HepG2 (cell line): ENCODE measurements around the gene CAMTA1. TPM values are rescaled to one million over a fixed set of nuclear protein-coding genes. Genes with fewer than 3 reads are reported as not detected.

Experiments used
- KLF13 ChIP-seq: sonication (generic); formaldehyde crosslinking; IDR thresholded peaks from 2 replicates; pipeline ENCODE4 v1.4.0; 2020; ENCODE audit warnings: mild to moderate bottlenecking, missing genetic modification reagents
- POLR2A ChIP-seq, 2 experiments: IDR thresholded peaks; 2 replicates each; pipeline ENCODE4 v1.6.1; 2011; ENCODE audit warnings: low read depth in 2 of 2, low read length in 2 of 2, mild to moderate bottlenecking in 1 of 2, moderate library complexity in 1 of 2; ENCODE audit not compliant: insufficient read depth in 1 of 2
- TBX2 ChIP-seq: sonication (generic); formaldehyde crosslinking; IDR thresholded peaks from 2 replicates; pipeline ENCODE4 v1.5.0; 2020; ENCODE audit warnings: missing genetic modification reagents, mild to moderate bottlenecking, borderline replicate concordance
- ZFAT ChIP-seq: sonication (generic); formaldehyde crosslinking; conservative IDR thresholded peaks from 2 replicates; pipeline ENCODE4 v1.8.1; 2023; ENCODE audit warnings: missing genetic modification reagents, inconsistent platforms
- ZNF329 ChIP-seq: sonication (generic); formaldehyde crosslinking; IDR thresholded peaks from 2 replicates; pipeline ENCODE4 v1.9.0; 2021; ENCODE audit warnings: low read depth, mild to moderate bottlenecking, missing genetic modification reagents
- ZNF44 ChIP-seq: sonication (generic); formaldehyde crosslinking; IDR thresholded peaks from 2 replicates; pipeline ENCODE4 v1.5.1; 2020; ENCODE audit warnings: mild to moderate bottlenecking, missing genetic modification reagents
- polyA plus RNA-seq, 8 experiments: library from polyadenylated mRNA; depleted of rRNA in 3 of 8; stranded (reverse) in 7 of 8; unstranded in 1 of 8; fragments of >200 nt; fragmentation: Illumina TruSeq in 4 of 8; extraction: Trizol in 4 of 8; gene quantifications; 2 replicates each; pipeline versions ENCODE4 v1.2.1 to v1.2.3, GENCODE V29; 2011 to 2016; ENCODE audit warnings: low read depth in 4 of 8, missing spikeins in 1 of 8, mixed read lengths in 1 of 8; ENCODE audit not compliant: insufficient read depth in 1 of 8
- total RNA-seq, 5 experiments: library from RNA; depleted of rRNA; stranded (reverse); fragments of >200 nt; fragmentation: Illumina TruSeq; extraction: Trizol; gene quantifications; 2 replicates each; pipeline ENCODE4 v1.2.3, GENCODE V29; 2016; ENCODE audit warnings: low read depth in 1 of 5
- TF ChIP-seq, protein P1 (sequence below): sonication (generic); formaldehyde crosslinking; IDR thresholded peaks from one replicate; pipeline ENCODE4 v1.5.1; 2020; ENCODE audit warnings: mild to moderate bottlenecking, missing genetic modification reagents; ENCODE audit errors: not compliant biosample characterization
- TF ChIP-seq, protein P2 (sequence below): sonication (generic); IDR thresholded peaks from 2 replicates; pipeline ENCODE4 v1.6.1; 2016; ENCODE audit warnings: low read depth, borderline replicate concordance
- TF ChIP-seq, protein P3 (sequence below): sonication (generic); formaldehyde crosslinking; IDR thresholded peaks from 2 replicates; pipeline ENCODE4 v1.5.0; 2020; ENCODE audit warnings: mild to moderate bottlenecking, missing genetic modification reagents, borderline replicate concordance
- TF ChIP-seq, protein P4 (sequence below): sonication (generic); formaldehyde crosslinking; IDR thresholded peaks from 2 replicates; pipeline ENCODE4 v1.8.0; 2022; ENCODE audit warnings: mild to moderate bottlenecking, missing genetic modification reagents; ENCODE audit not compliant: insufficient replicate concordance
- TF ChIP-seq, protein P5 (sequence below): sonication (generic); formaldehyde crosslinking; IDR thresholded peaks from 2 replicates; pipeline ENCODE4 v1.4.0; 2020; ENCODE audit warnings: mild to moderate bottlenecking, missing genetic modification reagents

The CAMTA1 gene
- total and polyA plus RNA-seq, 2 of the 13 experiments (the other 11 are each of a cell fraction or from before 2014, with no cell fraction given) = 25.0 to 36.4 TPM

DNA sequence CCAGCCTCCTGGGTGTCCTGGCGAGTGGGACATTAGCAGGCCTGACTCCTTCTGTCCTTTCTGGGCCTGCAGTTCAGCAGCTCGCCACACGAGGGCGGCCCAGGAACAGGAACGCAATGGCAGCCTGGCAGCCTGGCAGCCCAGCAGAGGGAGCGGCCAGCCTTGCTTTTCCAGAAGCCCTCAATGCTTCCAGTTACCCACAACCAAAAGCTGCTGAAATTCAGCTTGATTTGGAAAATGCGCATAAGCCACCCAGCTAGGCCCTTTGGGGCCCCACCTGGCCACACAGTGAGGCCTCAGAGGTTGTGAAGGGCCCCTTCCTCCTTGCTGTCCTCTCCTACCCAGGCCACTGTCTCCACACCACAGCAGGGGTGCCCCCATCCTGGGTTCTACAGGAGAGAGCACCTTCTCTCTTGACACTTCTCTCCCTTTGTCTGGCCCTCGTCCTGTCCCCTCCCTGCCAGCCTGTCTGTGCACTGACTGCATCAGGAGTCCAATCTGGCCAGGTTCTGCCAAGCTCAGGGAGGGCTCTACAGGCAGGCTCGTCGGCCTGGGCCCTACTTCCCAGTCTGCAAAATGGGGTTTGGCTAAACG is 882.5 kb downstream of the CAMTA1 start (continued):
- TF ChIP-seq, protein P1, sequence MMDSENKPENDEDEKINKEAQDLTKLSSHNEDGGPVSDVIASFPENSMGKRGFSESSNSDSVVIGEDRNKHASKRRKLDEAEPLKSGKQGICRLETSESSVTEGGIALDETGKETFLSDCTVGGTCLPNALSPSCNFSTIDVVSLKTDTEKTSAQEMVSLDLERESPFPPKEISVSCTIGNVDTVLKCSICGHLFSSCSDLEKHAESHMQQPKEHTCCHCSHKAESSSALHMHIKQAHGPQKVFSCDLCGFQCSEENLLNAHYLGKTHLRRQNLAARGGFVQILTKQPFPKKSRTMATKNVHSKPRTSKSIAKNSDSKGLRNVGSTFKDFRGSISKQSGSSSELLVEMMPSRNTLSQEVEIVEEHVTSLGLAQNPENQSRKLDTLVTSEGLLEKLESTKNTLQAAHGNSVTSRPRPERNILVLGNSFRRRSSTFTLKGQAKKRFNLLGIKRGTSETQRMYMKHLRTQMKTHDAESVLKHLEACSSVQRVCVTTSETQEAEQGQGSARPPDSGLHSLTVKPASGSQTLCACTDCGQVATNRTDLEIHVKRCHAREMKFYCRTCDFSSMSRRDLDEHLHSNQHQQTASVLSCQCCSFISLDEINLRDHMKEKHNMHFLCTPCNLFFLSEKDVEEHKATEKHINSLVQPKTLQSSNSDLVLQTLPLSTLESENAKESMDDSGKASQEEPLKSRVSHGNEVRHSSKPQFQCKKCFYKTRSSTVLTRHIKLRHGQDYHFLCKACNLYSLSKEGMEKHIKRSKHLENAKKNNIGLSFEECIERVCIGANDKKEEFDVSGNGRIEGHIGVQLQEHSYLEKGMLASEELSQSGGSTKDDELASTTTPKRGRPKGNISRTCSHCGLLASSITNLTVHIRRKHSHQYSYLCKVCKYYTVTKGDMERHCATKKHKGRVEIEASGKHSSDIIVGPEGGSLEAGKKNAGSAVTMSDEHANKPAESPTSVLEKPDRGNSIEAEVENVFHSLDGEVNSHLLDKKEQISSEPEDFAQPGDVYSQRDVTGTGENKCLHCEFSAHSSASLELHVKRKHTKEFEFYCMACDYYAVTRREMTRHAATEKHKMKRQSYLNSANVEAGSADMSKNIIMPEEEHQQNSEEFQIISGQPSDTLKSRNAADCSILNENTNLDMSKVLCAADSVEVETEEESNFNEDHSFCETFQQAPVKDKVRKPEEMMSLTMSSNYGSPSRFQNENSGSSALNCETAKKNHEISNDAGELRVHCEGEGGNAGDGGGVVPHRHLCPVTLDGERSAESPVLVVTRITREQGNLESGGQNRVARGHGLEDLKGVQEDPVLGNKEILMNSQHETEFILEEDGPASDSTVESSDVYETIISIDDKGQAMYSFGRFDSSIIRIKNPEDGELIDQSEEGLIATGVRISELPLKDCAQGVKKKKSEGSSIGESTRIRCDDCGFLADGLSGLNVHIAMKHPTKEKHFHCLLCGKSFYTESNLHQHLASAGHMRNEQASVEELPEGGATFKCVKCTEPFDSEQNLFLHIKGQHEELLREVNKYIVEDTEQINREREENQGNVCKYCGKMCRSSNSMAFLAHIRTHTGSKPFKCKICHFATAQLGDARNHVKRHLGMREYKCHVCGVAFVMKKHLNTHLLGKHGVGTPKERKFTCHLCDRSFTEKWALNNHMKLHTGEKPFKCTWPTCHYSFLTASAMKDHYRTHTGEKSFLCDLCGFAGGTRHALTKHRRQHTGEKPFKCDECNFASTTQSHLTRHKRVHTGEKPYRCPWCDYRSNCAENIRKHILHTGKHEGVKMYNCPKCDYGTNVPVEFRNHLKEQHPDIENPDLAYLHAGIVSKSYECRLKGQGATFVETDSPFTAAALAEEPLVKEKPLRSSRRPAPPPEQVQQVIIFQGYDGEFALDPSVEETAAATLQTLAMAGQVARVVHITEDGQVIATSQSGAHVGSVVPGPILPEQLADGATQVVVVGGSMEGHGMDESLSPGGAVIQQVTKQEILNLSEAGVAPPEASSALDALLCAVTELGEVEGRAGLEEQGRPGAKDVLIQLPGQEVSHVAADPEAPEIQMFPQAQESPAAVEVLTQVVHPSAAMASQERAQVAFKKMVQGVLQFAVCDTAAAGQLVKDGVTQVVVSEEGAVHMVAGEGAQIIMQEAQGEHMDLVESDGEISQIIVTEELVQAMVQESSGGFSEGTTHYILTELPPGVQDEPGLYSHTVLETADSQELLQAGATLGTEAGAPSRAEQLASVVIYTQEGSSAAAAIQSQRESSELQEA = no peak
- TF ChIP-seq, protein P2, sequence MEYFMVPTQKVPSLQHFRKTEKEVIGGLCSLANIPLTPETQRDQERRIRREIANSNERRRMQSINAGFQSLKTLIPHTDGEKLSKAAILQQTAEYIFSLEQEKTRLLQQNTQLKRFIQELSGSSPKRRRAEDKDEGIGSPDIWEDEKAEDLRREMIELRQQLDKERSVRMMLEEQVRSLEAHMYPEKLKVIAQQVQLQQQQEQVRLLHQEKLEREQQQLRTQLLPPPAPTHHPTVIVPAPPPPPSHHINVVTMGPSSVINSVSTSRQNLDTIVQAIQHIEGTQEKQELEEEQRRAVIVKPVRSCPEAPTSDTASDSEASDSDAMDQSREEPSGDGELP = no peak
- TF ChIP-seq ZNF44 (CRISPR knock-in tag) = no peak
- no peak for TF ChIP-seq TBX2 (CRISPR knock-in tag)
- no peak for TF ChIP-seq KLF13
- TF ChIP-seq POLR2A (IDR thresholded peaks at IDR 0.05; ENCODE audit: insufficient read depth in 1 of 2, low read depth in 2 of 2, low read length in 2 of 2) = no peak
- TF ChIP-seq, protein P3, sequence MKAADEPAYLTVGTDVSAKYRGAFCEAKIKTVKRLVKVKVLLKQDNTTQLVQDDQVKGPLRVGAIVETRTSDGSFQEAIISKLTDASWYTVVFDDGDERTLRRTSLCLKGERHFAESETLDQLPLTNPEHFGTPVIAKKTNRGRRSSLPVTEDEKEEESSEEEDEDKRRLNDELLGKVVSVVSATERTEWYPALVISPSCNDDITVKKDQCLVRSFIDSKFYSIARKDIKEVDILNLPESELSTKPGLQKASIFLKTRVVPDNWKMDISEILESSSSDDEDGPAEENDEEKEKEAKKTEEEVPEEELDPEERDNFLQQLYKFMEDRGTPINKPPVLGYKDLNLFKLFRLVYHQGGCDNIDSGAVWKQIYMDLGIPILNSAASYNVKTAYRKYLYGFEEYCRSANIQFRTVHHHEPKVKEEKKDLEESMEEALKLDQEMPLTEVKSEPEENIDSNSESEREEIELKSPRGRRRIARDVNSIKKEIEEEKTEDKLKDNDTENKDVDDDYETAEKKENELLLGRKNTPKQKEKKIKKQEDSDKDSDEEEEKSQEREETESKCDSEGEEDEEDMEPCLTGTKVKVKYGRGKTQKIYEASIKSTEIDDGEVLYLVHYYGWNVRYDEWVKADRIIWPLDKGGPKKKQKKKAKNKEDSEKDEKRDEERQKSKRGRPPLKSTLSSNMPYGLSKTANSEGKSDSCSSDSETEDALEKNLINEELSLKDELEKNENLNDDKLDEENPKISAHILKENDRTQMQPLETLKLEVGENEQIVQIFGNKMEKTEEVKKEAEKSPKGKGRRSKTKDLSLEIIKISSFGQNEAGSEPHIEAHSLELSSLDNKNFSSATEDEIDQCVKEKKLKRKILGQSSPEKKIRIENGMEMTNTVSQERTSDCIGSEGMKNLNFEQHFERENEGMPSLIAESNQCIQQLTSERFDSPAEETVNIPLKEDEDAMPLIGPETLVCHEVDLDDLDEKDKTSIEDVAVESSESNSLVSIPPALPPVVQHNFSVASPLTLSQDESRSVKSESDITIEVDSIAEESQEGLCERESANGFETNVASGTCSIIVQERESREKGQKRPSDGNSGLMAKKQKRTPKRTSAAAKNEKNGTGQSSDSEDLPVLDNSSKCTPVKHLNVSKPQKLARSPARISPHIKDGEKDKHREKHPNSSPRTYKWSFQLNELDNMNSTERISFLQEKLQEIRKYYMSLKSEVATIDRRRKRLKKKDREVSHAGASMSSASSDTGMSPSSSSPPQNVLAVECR (CRISPR knock-in tag) = no peak; the same call in 1 of the 2 replicates
- TF ChIP-seq, protein P4, sequence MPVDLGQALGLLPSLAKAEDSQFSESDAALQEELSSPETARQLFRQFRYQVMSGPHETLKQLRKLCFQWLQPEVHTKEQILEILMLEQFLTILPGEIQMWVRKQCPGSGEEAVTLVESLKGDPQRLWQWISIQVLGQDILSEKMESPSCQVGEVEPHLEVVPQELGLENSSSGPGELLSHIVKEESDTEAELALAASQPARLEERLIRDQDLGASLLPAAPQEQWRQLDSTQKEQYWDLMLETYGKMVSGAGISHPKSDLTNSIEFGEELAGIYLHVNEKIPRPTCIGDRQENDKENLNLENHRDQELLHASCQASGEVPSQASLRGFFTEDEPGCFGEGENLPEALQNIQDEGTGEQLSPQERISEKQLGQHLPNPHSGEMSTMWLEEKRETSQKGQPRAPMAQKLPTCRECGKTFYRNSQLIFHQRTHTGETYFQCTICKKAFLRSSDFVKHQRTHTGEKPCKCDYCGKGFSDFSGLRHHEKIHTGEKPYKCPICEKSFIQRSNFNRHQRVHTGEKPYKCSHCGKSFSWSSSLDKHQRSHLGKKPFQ (CRISPR knock-in tag) = no peak
- TF ChIP-seq, protein P5, sequence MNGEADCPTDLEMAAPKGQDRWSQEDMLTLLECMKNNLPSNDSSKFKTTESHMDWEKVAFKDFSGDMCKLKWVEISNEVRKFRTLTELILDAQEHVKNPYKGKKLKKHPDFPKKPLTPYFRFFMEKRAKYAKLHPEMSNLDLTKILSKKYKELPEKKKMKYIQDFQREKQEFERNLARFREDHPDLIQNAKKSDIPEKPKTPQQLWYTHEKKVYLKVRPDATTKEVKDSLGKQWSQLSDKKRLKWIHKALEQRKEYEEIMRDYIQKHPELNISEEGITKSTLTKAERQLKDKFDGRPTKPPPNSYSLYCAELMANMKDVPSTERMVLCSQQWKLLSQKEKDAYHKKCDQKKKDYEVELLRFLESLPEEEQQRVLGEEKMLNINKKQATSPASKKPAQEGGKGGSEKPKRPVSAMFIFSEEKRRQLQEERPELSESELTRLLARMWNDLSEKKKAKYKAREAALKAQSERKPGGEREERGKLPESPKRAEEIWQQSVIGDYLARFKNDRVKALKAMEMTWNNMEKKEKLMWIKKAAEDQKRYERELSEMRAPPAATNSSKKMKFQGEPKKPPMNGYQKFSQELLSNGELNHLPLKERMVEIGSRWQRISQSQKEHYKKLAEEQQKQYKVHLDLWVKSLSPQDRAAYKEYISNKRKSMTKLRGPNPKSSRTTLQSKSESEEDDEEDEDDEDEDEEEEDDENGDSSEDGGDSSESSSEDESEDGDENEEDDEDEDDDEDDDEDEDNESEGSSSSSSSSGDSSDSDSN = no peak
- no peak for TF ChIP-seq ZFAT
- TF ChIP-seq ZNF329 = 0 out of 2 replicates have a peak, but pooled peaks have one; percentile 42
